HG02623 (cell line): ENCODE results near the gene TGM6.
"Not testable (repeated sequence)": the region's sequence is repeated elsewhere in the genome, so short reads cannot be mapped to it uniquely, and the experiment has no call there.

Source experiments
- ATAC-seq: cut with Tn5 transposase; IDR thresholded peaks from one replicate; pipeline ENCODE4 v1.9.1; 2021; ENCODE audit warnings: moderate library complexity; ENCODE audit not compliant: unreplicated experiment

Gene TGM6

GRCh38 chr20:2397595-2398145 is 17.0 kb downstream of the TGM6 start:
- ATAC-seq = no peak

- ATAC-seq = no peak
Measured at GRCh38 chr20:2398449-2398848, 17.7 kb downstream of the TGM6 start.

GRCh38 chr20:2399390-2399789 is 18.7 kb downstream of the TGM6 start:
- no peak for ATAC-seq

- no peak for ATAC-seq
Measured at GRCh38 chr20:2400290-2400689, 19.6 kb downstream of the TGM6 start.

GRCh38 chr20:2401527-2401926 is 20.8 kb downstream of the TGM6 start:
- ATAC-seq = no peak

GRCh38 chr20:2402271-2402980 is 21.7 kb downstream of the TGM6 start:
- ATAC-seq = no peak

- no peak for ATAC-seq
Measured at GRCh38 chr20:2403291-2404052, 22.8 kb downstream of the TGM6 start.

GRCh38 chr20:2405693-2406065 is 25.0 kb downstream of the TGM6 start:
- ATAC-seq = no peak

GRCh38 chr20:2407355-2407754 is 26.7 kb downstream of the TGM6 start:
- not testable (repeated sequence) for ATAC-seq

GRCh38 chr20:2408111-2408510 is 27.4 kb downstream of the TGM6 start:
- no peak for ATAC-seq

- no peak for ATAC-seq
Measured at GRCh38 chr20:2416541-2417212, 36.0 kb downstream of the TGM6 start.

- ATAC-seq = no peak
Measured at GRCh38 chr20:2417213-2417541, 36.5 kb downstream of the TGM6 start.

- no peak for ATAC-seq
Measured at GRCh38 chr20:2418388-2418787, 37.7 kb downstream of the TGM6 start.

- no peak for ATAC-seq
Measured at GRCh38 chr20:2420510-2420909, 39.8 kb downstream of the TGM6 start.

- ATAC-seq = no peak
Measured at GRCh38 chr20:2421247-2421646, 40.5 kb downstream of the TGM6 start.

- no peak for ATAC-seq
Measured at GRCh38 chr20:2429051-2429450, 48.4 kb downstream of the TGM6 start.

GRCh38 chr20:2430538-2430937 is 49.8 kb downstream of the TGM6 start:
- no peak for ATAC-seq

GRCh38 chr20:2431185-2431584 is 50.5 kb downstream of the TGM6 start:
- ATAC-seq = no peak

- ATAC-seq = no peak
Measured at GRCh38 chr20:2446845-2447244, 66.1 kb downstream of the TGM6 start.

- ATAC-seq = no peak
Measured at GRCh38 chr20:2449386-2449785, 68.7 kb downstream of the TGM6 start.

GRCh38 chr20:2451422-2451821 is 70.7 kb downstream of the TGM6 start:
- no peak for ATAC-seq
